OCI-M2 (cell line): Measurements from ENCODE around the gene SLC35E4.
"Not testable (repeated sequence)": the region's sequence is repeated elsewhere in the genome, so short reads cannot be mapped to it uniquely, and the experiment has no call there.

ENCODE experiments used
- DNase-seq: peaks from one replicate; lab custom pipeline; 2025; ENCODE audit not compliant: unreplicated experiment; lab: John Stamatoyannopoulos, UW

SLC35E4 gene

DNA sequence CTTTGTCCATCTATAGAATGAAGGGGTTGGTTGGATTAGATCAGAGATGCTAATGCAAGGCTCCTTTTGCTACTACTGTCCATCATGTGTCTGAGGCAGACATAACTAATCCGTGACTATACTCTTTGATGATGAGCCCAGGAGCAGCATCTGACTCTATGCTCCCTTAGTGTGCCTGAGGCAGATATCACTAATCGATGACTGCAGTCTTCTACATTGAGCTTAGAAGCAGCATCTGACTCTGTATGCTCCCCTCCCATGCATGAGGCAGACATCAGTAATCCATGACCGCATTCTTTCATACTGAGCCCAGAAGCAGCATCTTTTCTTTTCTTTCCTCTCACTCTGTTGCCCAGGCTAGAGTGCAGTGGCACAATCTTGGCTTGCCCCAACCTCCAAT, 24.4 kb upstream of the SLC35E4 start:
- no peak for DNase-seq

DNA sequence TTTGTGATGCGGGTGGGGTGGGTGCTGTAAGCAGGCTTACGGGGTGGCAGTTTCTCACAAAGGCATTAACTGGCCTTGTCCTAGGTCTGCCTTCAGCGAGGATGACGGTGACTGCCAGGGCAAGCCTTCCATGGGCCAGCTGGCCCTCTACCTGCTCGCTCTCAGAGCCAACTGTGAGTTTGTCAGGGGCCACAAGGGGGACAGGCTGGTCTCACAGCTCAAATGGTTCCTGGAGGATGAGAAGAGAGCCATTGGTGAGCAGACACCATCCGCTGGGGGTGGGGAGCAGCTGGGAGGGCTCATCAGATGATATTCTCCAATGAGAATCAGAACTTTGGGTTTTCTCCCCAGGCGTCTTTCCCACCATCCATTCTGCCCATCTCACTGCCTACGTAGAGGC, 22.8 kb upstream of the SLC35E4 start:
- no peak for DNase-seq

DNA sequence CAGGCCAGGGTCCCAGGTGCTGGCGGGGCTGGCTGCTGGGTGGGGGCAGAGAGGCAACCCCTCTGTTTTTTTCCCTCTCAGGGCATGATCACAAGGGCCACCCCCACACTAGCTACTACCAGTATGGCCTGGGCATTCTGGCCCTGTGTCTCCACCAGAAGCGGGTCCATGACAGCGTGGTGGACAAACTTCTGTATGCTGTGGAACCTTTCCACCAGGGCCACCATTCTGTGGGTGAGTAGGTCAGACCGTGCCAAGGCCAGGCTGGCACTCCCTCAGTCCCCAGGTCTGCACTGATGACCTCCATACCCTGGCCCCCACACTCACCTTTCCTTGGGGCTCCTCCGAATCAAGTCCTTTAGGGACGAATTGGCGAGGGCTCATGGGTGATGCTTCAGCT, 21.3 kb upstream of the SLC35E4 start:
- DNase-seq, result no peak

GRCh38 chr22:30614879-30615278, 20.7 kb upstream of the SLC35E4 start:
- no peak for DNase-seq

DNA sequence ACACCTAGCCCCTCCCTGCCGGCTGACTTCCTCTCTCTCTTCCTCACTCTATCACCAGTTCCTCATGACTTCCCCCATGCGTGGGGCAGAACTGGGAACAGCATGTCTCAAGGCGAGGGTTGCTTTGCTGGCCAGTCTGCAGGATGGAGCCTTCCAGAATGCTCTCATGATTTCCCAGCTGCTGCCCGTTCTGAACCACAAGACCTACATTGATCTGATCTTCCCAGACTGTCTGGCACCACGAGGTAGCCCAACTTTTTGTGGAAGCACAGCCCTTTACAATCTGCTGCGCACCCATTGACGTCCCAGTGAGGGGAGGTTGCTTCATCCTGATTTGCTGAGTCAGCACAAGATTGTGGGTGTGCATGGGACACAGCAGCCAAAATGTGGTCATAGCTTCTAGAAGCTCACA, 20.0 kb upstream of the SLC35E4 start:
- no peak for DNase-seq

- DNase-seq, result no peak
Measured at GRCh38 chr22:30617819-30618218, 17.8 kb upstream of the SLC35E4 start.

DNA sequence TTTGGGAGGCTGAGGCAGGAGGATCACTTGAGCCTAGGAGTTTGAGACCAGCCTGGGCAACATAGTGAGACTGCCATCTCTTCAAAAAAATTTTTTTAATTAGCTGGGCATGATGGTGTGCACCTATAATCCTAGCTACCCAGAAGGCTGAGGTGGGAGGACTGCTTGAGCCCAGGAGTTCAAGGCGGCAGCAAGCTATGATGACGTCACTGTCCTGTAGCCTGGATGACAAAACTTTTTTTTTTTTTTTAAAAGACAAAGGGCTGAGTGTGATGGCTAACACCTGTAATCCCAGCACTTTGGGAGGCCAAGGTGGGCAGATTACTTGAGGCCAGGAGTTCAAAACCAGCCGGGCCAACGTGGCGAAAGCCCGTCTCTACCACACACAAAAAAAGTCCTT, 15.7 kb upstream of the SLC35E4 start:
- not testable (repeated sequence) for DNase-seq

DNA sequence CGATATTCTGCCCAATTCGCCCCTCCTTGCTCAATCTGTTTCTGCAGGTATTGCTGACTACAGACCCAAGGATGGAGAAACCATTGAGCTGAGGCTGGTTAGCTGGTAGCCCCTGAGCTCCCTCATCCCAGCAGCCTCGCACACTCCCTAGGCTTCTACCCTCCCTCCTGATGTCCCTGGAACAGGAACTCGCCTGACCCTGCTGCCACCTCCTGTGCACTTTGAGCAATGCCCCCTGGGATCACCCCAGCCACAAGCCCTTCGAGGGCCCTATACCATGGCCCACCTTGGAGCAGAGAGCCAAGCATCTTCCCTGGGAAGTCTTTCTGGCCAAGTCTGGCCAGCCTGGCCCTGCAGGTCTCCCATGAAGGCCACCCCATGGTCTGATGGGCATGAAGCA, 9.2 kb upstream of the SLC35E4 start:
- no peak for DNase-seq

DNA sequence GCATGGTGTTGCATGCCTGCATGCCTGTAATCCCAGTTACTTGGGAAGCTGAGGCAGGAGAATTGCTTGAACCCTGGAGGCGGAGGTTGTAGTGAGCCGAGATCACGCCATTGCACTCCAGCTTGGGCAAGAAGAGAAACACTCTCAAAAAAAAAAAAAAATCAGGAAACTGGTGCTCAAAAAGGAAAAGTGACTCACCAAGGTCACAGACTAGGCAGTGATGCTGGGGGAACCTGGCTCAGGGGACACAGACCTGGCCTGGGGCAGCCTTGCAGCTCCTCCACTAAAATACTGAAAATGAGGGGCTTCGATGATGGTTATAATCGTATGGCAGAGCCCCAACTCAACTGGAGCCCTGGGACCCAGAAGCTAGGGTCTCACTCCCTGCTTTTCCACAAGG, 8.1 kb upstream of the SLC35E4 start:
- DNase-seq, result no peak

DNA sequence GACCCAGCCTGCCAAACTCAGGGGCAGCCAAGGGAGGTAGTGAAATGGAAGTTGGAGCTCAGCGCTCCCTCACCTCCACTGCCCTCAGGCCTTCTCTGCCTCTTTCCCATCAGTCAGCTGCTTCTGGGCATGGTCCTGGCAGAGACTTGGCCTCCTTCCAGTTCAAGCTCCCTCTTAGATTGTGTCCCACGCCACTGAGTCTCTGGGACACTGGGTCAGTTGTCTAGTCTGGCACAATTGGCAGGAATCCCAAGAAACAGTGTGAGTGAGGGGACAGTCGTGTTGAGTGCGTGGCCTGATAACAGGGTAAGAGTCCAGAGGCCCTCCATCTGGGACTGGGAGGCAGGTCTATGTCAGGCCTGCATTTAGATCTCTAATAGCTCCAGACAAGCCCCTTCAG, 7.1 kb upstream of the SLC35E4 start:
- DNase-seq, result no peak

- not testable (repeated sequence) for DNase-seq
Measured at GRCh38 chr22:30631469-30631868, 4.1 kb upstream of the SLC35E4 start.

DNA sequence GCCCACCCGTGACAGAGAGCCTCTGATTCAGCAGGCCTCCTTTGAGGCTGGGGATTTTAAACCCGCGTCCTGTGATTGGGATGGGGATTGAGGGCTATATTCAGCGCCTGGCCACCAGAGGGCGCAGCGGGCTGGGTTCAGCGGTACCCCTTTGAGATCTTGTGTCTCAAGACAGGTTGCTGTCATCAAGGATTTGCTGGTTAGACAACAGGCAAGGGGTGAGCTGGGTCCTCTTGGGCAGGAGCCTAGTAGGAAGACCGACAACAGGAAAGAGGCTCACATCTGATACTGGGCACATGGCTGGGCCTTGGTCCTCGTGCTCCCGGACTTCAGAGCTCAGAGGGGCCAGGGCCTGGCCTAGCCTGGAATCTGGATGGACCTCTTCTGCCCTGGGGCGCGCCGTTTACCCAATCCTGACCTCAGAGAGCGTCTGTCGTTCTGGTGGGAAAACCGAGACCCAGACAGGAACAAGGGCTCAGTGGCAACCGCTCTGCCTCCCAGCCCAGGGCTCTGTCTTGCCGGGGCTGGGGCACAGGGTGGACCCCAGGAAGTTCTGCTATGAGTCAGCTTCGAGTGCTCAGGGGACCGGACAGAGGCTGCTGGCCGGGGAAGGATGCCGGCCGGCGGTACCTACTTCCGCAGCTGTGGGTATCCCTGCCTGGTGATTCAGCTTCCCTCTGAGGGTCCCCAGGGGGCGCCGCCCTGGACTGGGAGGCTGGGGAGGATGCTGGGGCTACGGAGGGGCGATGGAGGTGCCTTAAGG, 929 bp upstream of the SLC35E4 start:
- DNase-seq, result peak; percentile 52

DNA sequence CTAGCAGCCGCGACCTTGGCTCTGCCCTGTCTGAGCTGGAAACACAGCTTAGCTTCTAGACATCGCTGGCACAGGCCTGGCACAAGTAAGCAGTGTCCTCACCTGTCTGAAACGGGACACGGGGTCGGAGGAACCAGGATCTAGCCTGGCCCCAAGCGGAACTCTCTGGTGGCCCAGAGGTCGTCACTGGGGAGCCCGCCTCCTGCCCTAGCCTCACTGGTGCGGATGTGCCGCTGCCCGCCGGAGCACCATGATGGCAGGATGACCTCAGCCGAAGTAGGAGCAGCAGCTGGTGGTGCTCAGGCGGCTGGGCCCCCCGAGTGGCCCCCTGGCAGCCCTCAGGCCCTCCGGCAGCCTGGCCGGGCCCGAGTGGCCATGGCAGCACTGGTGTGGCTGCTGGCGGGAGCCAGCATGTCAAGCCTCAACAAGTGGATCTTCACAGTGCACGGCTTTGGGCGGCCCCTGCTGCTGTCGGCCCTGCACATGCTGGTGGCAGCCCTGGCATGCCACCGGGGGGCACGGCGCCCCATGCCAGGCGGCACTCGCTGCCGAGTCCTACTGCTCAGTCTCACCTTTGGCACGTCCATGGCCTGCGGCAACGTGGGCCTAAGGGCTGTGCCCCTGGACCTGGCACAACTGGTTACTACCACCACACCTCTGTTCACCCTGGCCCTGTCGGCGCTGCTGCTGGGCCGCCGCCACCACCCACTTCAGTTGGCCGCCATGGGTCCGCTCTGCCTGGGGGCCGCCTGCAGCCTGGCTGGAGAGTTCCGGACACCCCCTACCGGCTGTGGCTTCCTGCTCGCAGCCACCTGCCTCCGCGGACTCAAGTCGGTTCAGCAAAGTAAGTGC, 871 bp downstream of the SLC35E4 start:
- no peak for DNase-seq

- DNase-seq, result no peak
Measured at GRCh38 chr22:30637701-30638114, 2.1 kb downstream of the SLC35E4 start.

GRCh38 chr22:30640361-30640760, 4.8 kb downstream of the SLC35E4 start:
- DNase-seq, result no peak

DNA sequence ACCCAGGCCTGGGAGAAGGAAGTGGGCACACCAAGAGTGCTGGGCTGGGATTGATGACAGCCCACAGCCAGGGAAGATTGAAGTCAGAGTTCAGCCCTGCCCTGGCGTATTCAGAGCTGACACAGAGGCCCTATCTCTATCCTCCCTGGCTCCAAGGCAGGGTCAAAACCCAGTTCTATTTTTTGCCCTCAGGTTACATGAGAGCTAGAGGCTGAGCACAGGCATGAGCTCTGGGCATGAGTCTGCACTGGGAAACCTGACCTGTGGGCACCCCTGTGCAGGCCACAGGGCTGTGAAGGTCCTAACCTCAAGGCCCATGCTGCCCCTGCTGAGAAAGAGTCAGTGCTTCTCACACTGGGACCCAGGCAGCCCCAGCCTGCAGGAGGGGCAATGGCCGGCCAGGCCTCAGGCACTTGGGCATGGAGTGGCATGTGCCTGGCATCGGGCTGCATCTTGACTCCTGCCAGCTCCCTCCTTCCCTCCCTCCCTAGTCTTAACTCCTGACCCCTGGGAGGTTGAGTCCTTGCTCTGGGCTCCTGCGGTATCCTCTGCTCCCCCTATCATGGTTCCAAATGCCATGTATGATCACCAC, 5.4 kb downstream of the SLC35E4 start:
- no peak for DNase-seq

DNA sequence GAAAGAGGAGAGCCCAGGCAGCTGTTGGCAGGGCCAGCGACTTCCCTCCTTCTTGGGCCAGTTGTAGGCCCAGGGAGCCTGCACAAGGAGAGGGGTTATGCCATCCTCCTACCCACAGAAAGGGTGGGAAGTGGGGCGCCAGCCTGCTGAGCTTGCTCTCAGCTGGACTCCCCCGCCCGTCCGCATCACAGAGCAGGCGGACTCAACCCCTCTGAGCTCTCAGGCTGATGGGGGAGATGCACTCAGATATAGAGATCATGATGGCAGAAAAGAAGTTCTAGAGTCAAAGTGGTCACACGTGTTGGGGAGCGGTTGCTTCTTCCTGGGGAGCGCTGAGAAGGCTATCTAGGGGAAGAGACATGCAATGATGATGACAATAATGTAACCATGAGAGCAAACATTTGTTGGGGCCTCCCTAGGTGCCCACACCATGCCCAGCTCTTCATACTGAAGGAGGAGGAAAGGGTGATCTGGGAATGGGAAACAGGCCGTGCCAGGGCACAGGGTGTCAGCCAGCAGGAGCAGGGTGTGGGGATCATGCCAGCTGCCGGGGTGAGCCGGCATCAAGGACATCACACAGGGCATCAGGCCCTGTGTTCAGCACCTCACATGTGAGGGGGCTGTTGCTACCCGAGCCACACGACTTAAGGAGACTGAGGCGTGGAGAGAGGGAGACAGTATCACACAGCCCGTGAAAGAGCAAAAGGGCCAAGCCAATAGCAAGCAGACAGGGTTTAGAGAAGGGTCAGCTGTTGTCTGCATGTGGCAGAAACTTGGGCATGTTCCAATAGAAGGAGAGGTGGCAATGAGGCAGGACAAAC, 7.7 kb downstream of the SLC35E4 start:
- DNase-seq, result no peak

DNA sequence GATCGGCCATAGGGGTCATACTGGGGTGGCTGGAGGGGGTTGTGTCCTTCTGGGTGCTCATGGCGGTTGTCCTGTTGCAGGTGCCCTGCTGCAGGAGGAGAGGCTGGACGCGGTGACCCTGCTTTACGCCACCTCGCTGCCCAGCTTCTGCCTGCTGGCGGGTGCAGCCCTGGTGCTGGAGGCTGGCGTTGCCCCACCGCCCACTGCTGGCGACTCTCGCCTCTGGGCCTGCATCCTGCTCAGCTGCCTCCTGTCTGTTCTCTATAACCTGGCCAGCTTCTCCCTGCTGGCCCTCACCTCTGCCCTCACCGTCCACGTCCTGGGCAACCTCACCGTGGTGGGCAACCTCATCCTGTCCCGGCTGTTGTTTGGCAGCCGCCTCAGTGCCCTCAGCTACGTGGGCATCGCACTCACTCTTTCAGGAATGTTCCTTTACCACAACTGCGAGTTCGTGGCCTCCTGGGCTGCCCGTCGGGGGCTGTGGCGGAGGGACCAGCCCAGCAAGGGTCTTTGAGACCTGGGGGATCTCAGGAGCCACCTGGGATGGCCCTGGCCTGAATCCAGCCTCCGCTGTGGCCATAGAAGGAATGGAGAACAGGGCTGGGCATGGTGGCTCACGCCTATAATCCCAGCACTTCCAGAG, 11.1 kb downstream of the SLC35E4 start:
- DNase-seq, result no peak

GRCh38 chr22:30647536-30647935, 12.0 kb downstream of the SLC35E4 start:
- no peak for DNase-seq

DNA sequence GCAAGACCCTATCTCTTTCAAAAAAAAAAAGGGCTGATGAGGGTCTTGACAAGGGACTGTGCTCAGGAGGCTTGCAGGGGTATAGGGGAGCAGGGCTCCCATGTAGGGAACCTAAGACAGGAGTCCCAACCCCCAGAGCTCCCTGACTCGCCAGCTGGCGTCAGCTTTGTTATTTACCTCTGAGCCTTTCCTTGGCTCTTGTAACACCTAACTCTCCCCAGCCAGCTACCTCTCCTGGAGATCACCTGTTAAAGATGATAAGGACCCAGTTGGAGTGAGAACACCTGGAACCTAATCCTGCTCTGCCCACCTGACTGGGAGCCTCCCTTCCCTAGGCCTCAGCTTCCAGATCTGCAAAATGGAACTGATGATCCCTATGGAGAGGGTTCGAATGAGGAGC, 13.2 kb downstream of the SLC35E4 start:
- DNase-seq, result no peak
